HepG2 (cell line): ENCODE results near the gene PLPP3. TPM values are rescaled to one million over a fixed set of nuclear protein-coding genes. Genes with fewer than 3 reads are reported as not detected.

Experiments used
- AHR ChIP-seq: IDR thresholded peaks from 2 replicates; pipeline ENCODE4 v1.6.1; 2018; ENCODE audit warnings: missing genetic modification reagents, missing compliant biosample characterization
- ESRRA ChIP-seq: sonication (generic); formaldehyde crosslinking; IDR thresholded peaks from 2 replicates; pipeline ENCODE4 v1.5.1; 2020; ENCODE audit warnings: mild to moderate bottlenecking, low read depth, missing genetic modification reagents
- FOXA1 ChIP-seq, 2 experiments: fragments of 450-650 bp in 1 of 2; sonication (generic) in 1 of 2; formaldehyde crosslinking in 1 of 2; IDR thresholded peaks; 2 replicates each; pipeline versions ENCODE4 v1.4.0 to v1.6.1; 2016 to 2020; ENCODE audit warnings: missing genetic modification reagents in 1 of 2
- KLF9 ChIP-seq: IDR thresholded peaks from 2 replicates; pipeline ENCODE4 v1.6.1; 2016; ENCODE audit warnings: low read depth
- MED8 ChIP-seq: sonication (generic); formaldehyde crosslinking; IDR thresholded peaks from 2 replicates; pipeline ENCODE4 v1.8.1; 2023; ENCODE audit warnings: mild to moderate bottlenecking, missing genetic modification reagents; ENCODE audit not compliant: insufficient replicate concordance
- NFYB ChIP-seq: sonication (generic); formaldehyde crosslinking; IDR thresholded peaks from 2 replicates; pipeline ENCODE4 v1.4.0; 2020; ENCODE audit warnings: missing genetic modification reagents
- PHF21A ChIP-seq: sonication (generic); formaldehyde crosslinking; IDR thresholded peaks from 2 replicates; pipeline ENCODE4 v1.5.0; 2020; ENCODE audit warnings: mild to moderate bottlenecking, missing genetic modification reagents
- RFXANK ChIP-seq: IDR thresholded peaks from 2 replicates; pipeline ENCODE4 v1.6.1; 2016
- RXRA ChIP-seq: sonication (generic); formaldehyde crosslinking; IDR thresholded peaks from 2 replicates; pipeline ENCODE4 v1.5.1; 2020; ENCODE audit warnings: missing genetic modification reagents
- SALL1 ChIP-seq: sonication (generic); formaldehyde crosslinking; IDR thresholded peaks from 2 replicates; pipeline ENCODE4 v1.8.0; 2022; ENCODE audit warnings: mild to moderate bottlenecking, missing genetic modification reagents
- SAP130 ChIP-seq: IDR thresholded peaks from 2 replicates; pipeline ENCODE4 v1.6.1; 2016; ENCODE audit warnings: low read depth
- SP5 ChIP-seq: IDR thresholded peaks from 2 replicates; pipeline ENCODE4 v1.6.1; 2016; ENCODE audit warnings: low read depth, borderline replicate concordance
- ZBTB7A ChIP-seq: sonication (generic); formaldehyde crosslinking; IDR thresholded peaks from 2 replicates; pipeline ENCODE4 v1.8.0; 2022; ENCODE audit warnings: mild to moderate bottlenecking, missing genetic modification reagents
- ZEB1 ChIP-seq: IDR thresholded peaks from 2 replicates; pipeline ENCODE4 v1.6.1; 2012; ENCODE audit warnings: mild to moderate bottlenecking, low read depth, inconsistent platforms; ENCODE audit not compliant: insufficient replicate concordance
- ZFY ChIP-seq: sonication (generic); formaldehyde crosslinking; IDR thresholded peaks from 2 replicates; pipeline ENCODE4 v1.4.0; 2020; ENCODE audit warnings: missing genetic modification reagents
- ZMYM4 ChIP-seq: sonication (generic); formaldehyde crosslinking; IDR thresholded peaks from 2 replicates; pipeline ENCODE4 v1.8.1; 2023; ENCODE audit warnings: mild to moderate bottlenecking, missing genetic modification reagents
- ZNF225 ChIP-seq: sonication (generic); formaldehyde crosslinking; IDR thresholded peaks from 2 replicates; pipeline ENCODE4 v1.4.0; 2020; ENCODE audit warnings: mild to moderate bottlenecking, missing genetic modification reagents
- ZNF24 ChIP-seq: fragments of 450-650 bp; IDR thresholded peaks from 2 replicates; pipeline ENCODE4 v1.6.1; 2017; ENCODE audit warnings: antibody characterized with exemption, mild to moderate bottlenecking
- ZNF256 ChIP-seq: sonication (generic); formaldehyde crosslinking; conservative IDR thresholded peaks from 2 replicates; pipeline ENCODE4 v1.4.0; 2020; ENCODE audit warnings: missing genetic modification reagents
- ZNF589 ChIP-seq: sonication (generic); formaldehyde crosslinking; conservative IDR thresholded peaks from 2 replicates; pipeline ENCODE4 v1.8.0; 2022; ENCODE audit warnings: mild to moderate bottlenecking, moderate library complexity, missing genetic modification reagents
- ZNF782 ChIP-seq: sonication (generic); formaldehyde crosslinking; IDR thresholded peaks from 2 replicates; pipeline ENCODE4 v1.4.0; 2020; ENCODE audit warnings: missing genetic modification reagents, mild to moderate bottlenecking, borderline replicate concordance
- ZNF839 ChIP-seq: sonication (generic); formaldehyde crosslinking; IDR thresholded peaks from 2 replicates; pipeline ENCODE4 v1.4.0; 2020; ENCODE audit warnings: missing genetic modification reagents, mild to moderate bottlenecking, borderline replicate concordance
- ZSCAN22 ChIP-seq: sonication (generic); formaldehyde crosslinking; IDR thresholded peaks from 2 replicates; pipeline ENCODE4 v1.4.0; 2020; ENCODE audit warnings: mild to moderate bottlenecking, missing genetic modification reagents
- polyA plus RNA-seq, 8 experiments: library from polyadenylated mRNA; depleted of rRNA in 3 of 8; stranded (reverse) in 7 of 8; unstranded in 1 of 8; fragments of >200 nt; fragmentation: Illumina TruSeq in 4 of 8; extraction: Trizol in 4 of 8; gene quantifications; 2 replicates each; pipeline versions ENCODE4 v1.2.1 to v1.2.3, GENCODE V29; 2011 to 2016; ENCODE audit warnings: low read depth in 4 of 8, missing spikeins in 1 of 8, mixed read lengths in 1 of 8; ENCODE audit not compliant: insufficient read depth in 1 of 8
- total RNA-seq, 5 experiments: library from RNA; depleted of rRNA; stranded (reverse); fragments of >200 nt; fragmentation: Illumina TruSeq; extraction: Trizol; gene quantifications; 2 replicates each; pipeline ENCODE4 v1.2.3, GENCODE V29; 2016; ENCODE audit warnings: low read depth in 1 of 5
- TF ChIP-seq, protein P1 (sequence below): sonication (generic); formaldehyde crosslinking; IDR thresholded peaks from 2 replicates; pipeline ENCODE4 v1.5.1; 2020; ENCODE audit warnings: mild to moderate bottlenecking, moderate library complexity, missing genetic modification reagents
- TF ChIP-seq, protein P2 (sequence below): sonication (generic); formaldehyde crosslinking; conservative IDR thresholded peaks from 2 replicates; pipeline ENCODE4 v1.4.0; 2020; ENCODE audit warnings: mild to moderate bottlenecking, missing genetic modification reagents, moderate library complexity
- TF ChIP-seq, protein P3 (sequence below): sonication (generic); formaldehyde crosslinking; IDR thresholded peaks from 2 replicates; pipeline ENCODE4 v1.5.0; 2020; ENCODE audit warnings: mild to moderate bottlenecking, missing genetic modification reagents

Gene PLPP3
- total and polyA plus RNA-seq, 2 of the 13 experiments (the other 11 are each of a cell fraction or from before 2014, with no cell fraction given): 49.7 to 65.8 TPM

DNA sequence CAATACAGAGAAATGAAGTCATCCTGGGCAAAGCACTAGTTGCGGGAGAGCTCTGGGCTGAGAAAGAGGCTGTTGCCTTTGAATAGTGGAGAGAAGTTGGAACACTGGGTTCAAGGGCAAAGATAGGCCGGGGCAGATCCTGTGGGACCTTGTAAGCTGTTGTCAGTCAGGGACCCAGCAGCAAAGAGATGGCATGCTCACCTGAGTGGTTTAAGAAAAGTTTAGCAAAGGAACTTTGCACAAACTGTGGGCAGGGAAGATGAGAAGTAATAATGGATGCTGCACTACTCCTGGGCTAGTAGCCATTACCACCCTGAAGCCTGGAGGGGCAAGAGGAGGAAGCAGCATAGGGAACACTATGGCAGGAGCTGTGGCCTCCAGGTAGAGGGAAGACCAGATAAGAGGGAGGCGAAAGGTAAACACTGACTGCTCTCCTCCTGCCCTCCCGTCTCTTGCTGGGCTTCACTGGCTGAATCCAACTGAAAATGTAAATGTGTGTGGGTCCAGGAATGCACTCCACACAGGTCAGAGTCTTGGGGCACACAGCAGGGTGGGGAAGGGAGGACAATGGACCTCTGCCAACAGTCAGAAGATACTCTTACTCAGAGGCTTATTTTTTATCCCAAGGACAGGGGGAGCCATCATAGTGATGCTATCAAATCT lies 129.2 kb downstream of the PLPP3 start (continued):
- TF ChIP-seq AHR: no peak
- no peak for TF ChIP-seq ZNF782 (CRISPR knock-in tag)
- TF ChIP-seq SP5 (CRISPR knock-in tag): no peak
- peak; percentile 83 for TF ChIP-seq ZEB1
- TF ChIP-seq ZNF24: no peak
- TF ChIP-seq ZNF839: no peak
- TF ChIP-seq SAP130: peak; percentile 16; the same call in 1 of the 2 replicates
- no peak for TF ChIP-seq NFYB
- TF ChIP-seq ZSCAN22 (CRISPR knock-in tag): no peak
- no peak for TF ChIP-seq PHF21A
- TF ChIP-seq, protein P1, sequence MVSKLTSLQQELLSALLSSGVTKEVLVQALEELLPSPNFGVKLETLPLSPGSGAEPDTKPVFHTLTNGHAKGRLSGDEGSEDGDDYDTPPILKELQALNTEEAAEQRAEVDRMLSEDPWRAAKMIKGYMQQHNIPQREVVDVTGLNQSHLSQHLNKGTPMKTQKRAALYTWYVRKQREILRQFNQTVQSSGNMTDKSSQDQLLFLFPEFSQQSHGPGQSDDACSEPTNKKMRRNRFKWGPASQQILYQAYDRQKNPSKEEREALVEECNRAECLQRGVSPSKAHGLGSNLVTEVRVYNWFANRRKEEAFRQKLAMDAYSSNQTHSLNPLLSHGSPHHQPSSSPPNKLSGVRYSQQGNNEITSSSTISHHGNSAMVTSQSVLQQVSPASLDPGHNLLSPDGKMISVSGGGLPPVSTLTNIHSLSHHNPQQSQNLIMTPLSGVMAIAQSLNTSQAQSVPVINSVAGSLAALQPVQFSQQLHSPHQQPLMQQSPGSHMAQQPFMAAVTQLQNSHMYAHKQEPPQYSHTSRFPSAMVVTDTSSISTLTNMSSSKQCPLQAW: no peak
- TF ChIP-seq, protein P2, sequence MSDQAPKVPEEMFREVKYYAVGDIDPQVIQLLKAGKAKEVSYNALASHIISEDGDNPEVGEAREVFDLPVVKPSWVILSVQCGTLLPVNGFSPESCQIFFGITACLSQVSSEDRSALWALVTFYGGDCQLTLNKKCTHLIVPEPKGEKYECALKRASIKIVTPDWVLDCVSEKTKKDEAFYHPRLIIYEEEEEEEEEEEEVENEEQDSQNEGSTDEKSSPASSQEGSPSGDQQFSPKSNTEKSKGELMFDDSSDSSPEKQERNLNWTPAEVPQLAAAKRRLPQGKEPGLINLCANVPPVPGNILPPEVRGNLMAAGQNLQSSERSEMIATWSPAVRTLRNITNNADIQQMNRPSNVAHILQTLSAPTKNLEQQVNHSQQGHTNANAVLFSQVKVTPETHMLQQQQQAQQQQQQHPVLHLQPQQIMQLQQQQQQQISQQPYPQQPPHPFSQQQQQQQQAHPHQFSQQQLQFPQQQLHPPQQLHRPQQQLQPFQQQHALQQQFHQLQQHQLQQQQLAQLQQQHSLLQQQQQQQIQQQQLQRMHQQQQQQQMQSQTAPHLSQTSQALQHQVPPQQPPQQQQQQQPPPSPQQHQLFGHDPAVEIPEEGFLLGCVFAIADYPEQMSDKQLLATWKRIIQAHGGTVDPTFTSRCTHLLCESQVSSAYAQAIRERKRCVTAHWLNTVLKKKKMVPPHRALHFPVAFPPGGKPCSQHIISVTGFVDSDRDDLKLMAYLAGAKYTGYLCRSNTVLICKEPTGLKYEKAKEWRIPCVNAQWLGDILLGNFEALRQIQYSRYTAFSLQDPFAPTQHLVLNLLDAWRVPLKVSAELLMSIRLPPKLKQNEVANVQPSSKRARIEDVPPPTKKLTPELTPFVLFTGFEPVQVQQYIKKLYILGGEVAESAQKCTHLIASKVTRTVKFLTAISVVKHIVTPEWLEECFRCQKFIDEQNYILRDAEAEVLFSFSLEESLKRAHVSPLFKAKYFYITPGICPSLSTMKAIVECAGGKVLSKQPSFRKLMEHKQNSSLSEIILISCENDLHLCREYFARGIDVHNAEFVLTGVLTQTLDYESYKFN (CRISPR knock-in tag): peak; percentile 56
- no peak for TF ChIP-seq ZFY (CRISPR knock-in tag)
- peak; percentile 64 for TF ChIP-seq ZMYM4 (CRISPR knock-in tag)
- TF ChIP-seq RXRA (CRISPR knock-in tag): peak; percentile 44; the same call in 1 of the 2 replicates
- TF ChIP-seq ZBTB7A: peak; percentile 27; the same call in 1 of the 2 replicates
- TF ChIP-seq ESRRA (CRISPR knock-in tag): 0 out of 2 replicates have a peak, but pooled peaks have one; percentile 38
- no peak for TF ChIP-seq RFXANK (CRISPR knock-in tag)
- no peak for TF ChIP-seq MED8 (CRISPR knock-in tag)
- TF ChIP-seq, protein P3, sequence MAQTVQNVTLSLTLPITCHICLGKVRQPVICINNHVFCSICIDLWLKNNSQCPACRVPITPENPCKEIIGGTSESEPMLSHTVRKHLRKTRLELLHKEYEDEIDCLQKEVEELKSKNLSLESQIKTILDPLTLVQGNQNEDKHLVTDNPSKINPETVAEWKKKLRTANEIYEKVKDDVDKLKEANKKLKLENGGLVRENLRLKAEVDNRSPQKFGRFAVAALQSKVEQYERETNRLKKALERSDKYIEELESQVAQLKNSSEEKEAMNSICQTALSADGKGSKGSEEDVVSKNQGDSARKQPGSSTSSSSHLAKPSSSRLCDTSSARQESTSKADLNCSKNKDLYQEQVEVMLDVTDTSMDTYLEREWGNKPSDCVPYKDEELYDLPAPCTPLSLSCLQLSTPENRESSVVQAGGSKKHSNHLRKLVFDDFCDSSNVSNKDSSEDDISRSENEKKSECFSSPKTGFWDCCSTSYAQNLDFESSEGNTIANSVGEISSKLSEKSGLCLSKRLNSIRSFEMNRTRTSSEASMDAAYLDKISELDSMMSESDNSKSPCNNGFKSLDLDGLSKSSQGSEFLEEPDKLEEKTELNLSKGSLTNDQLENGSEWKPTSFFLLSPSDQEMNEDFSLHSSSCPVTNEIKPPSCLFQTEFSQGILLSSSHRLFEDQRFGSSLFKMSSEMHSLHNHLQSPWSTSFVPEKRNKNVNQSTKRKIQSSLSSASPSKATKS (CRISPR knock-in tag): no peak
- TF ChIP-seq FOXA1 (IDR thresholded peaks at IDR 0.05): no peak
- TF ChIP-seq FOXA1 (CRISPR knock-in tag; IDR thresholded peaks at IDR 0.05): 0 out of 2 replicates have a peak, but pooled peaks have one; percentile 5
- TF ChIP-seq ZNF225 (CRISPR knock-in tag): no peak
- no peak for TF ChIP-seq ZNF589 (CRISPR knock-in tag)
- no peak for TF ChIP-seq ZNF256 (CRISPR knock-in tag)
- TF ChIP-seq KLF9: no peak
- peak; percentile 53 for TF ChIP-seq SALL1 (CRISPR knock-in tag)
